ENCODE measurements around the gene SOHLH2.

GRCh38 chr13:36242761-36243160 lies 28.4 kb upstream of the SOHLH2 start:
- TF ChIP-seq CTCF (conservative IDR thresholded peaks at IDR 0.05; ENCODE audit: low read depth, low read length) = no peak
- no peak for TF ChIP-seq EZH2 (IDR thresholded peaks at IDR 0.05; ENCODE audit: borderline replicate concordance, low read depth, low read length, poor library complexity, severe bottlenecking)
